GM19193 (cell line): ENCODE data around the gene IER3.

Source experiments
- POLR2A ChIP-seq: IDR thresholded peaks from 4 replicates; pipeline ENCODE4 v1.6.1; 2011; ENCODE audit not compliant: insufficient read depth, insufficient read length; ENCODE audit errors: extremely low read depth

The IER3 gene

GRCh38 chr6:30776390-30777154 lies 32.2 kb upstream of the IER3 start:
- no peak for TF ChIP-seq POLR2A

GRCh38 chr6:30775104-30775503 lies 30.8 kb upstream of the IER3 start:
- no peak for TF ChIP-seq POLR2A

GRCh38 chr6:30774701-30775100 lies 30.4 kb upstream of the IER3 start:
- TF ChIP-seq POLR2A: no peak

- no peak for TF ChIP-seq POLR2A
Observed at GRCh38 chr6:30770592-30770991, 26.2 kb upstream of the IER3 start.

- TF ChIP-seq POLR2A: no peak
Observed at GRCh38 chr6:30769853-30770524, 25.6 kb upstream of the IER3 start.

GRCh38 chr6:30769088-30769852 lies 24.9 kb upstream of the IER3 start:
- TF ChIP-seq POLR2A: no peak

GRCh38 chr6:30768634-30769087 lies 24.3 kb upstream of the IER3 start:
- TF ChIP-seq POLR2A: no peak

- TF ChIP-seq POLR2A: no peak
Observed at GRCh38 chr6:30767944-30768301, 23.6 kb upstream of the IER3 start.

- TF ChIP-seq POLR2A: peak; percentile 20
Observed at GRCh38 chr6:30767158-30767943, 23.0 kb upstream of the IER3 start.

GRCh38 chr6:30766461-30767157 lies 22.3 kb upstream of the IER3 start:
- TF ChIP-seq POLR2A: no peak

GRCh38 chr6:30763618-30764489 lies 19.5 kb upstream of the IER3 start:
- peak; percentile 21 for TF ChIP-seq POLR2A

GRCh38 chr6:30763155-30763617 lies 18.8 kb upstream of the IER3 start:
- TF ChIP-seq POLR2A: no peak

GRCh38 chr6:30761791-30762429 lies 17.6 kb upstream of the IER3 start:
- TF ChIP-seq POLR2A: no peak
